Osteoblast (primary cell): ENCODE results near the gene TMEM236. TPM values are rescaled to one million over a fixed set of nuclear protein-coding genes. Genes with fewer than 3 reads are reported as not detected.

Experiments
- DNase-seq: peaks from one replicate; pipeline ENCODE4 v3.0.0; 2011; ENCODE audit warnings: low spot score, mixed read lengths; ENCODE audit not compliant: insufficient read length; ENCODE audit errors: missing footprints
- H2AFZ ChIP-seq: 2 replicates; pipeline ENCODE4 v1.6.0; 2011; ENCODE audit warnings: mild to moderate bottlenecking, low read length
- H3K27ac ChIP-seq: 2 replicates; pipeline ENCODE4 v1.5.1; 2011; ENCODE audit warnings: mild to moderate bottlenecking, low read depth, low read length, moderate library complexity
- H3K27me3 ChIP-seq: 2 replicates; pipeline ENCODE4 v1.6.0; 2012; ENCODE audit warnings: mild to moderate bottlenecking, control low read depth, inconsistent platforms, low read length, moderate library complexity; ENCODE audit not compliant: insufficient read depth
- H3K36me3 ChIP-seq: 2 replicates; pipeline ENCODE4 v1.5.1; 2011; ENCODE audit warnings: mild to moderate bottlenecking, low read length, control low read depth, moderate library complexity; ENCODE audit not compliant: insufficient read depth
- H3K4me1 ChIP-seq: 2 replicates; pipeline ENCODE4 v1.5.1; 2011; ENCODE audit warnings: mild to moderate bottlenecking, low read length, control low read depth, moderate library complexity; ENCODE audit not compliant: insufficient read depth
- H3K4me2 ChIP-seq: 2 replicates; pipeline ENCODE4 v1.6.0; 2011; ENCODE audit warnings: mild to moderate bottlenecking, low read length; ENCODE audit not compliant: insufficient read depth
- H3K4me3 ChIP-seq: fragments of 200-600 bp; sonication (generic); 3 replicates; pipeline ENCODE4 v1.5.1; 2012; ENCODE audit warnings: mild to moderate bottlenecking, low read length, inconsistent platforms; ENCODE audit not compliant: insufficient read depth
- H3K79me2 ChIP-seq: 2 replicates; pipeline ENCODE4 v1.6.0; 2012; ENCODE audit warnings: mild to moderate bottlenecking, low read length, control low read depth, inconsistent platforms; ENCODE audit not compliant: insufficient read depth
- H3K9me3 ChIP-seq: 2 replicates; pipeline ENCODE4 v1.5.1; 2011; ENCODE audit warnings: low read depth, low read length, control low read depth
- H4K20me1 ChIP-seq: 2 replicates; pipeline ENCODE4 v1.6.0; 2012; ENCODE audit warnings: mild to moderate bottlenecking, low read length, control low read depth; ENCODE audit not compliant: insufficient read depth
- CTCF ChIP-seq: IDR thresholded peaks from 2 replicates; pipeline ENCODE4 v1.5.1; 2011; ENCODE audit warnings: mild to moderate bottlenecking, low read depth, low read length, moderate library complexity; ENCODE audit errors: extremely low read depth
- total RNA-seq: library from RNA; depleted of rRNA; stranded (reverse); fragments of >200 nt; gene quantifications from 2 replicates; pipeline ENCODE4 v1.2.3, GENCODE V29; 2012

TMEM236 gene
- total RNA-seq, 1 donor = under 0.01 TPM

GRCh38 chr10:17831341-17831740, 79.3 kb downstream of the TMEM236 start:
- H2AFZ ChIP-seq = no peak overlapping the region
- TF ChIP-seq CTCF = no peak
- H3K4me2 ChIP-seq = no peak overlapping the region
- DNase-seq = no peak
- no peaks in the 10 kb centered on the region for H4K20me1 ChIP-seq
- no peak overlapping the region for H3K27ac ChIP-seq
- H3K36me3 ChIP-seq = no peaks in the 10 kb centered on the region
- no peaks in the 10 kb centered on the region for H3K9me3 ChIP-seq
- no peak overlapping the region for H3K4me3 ChIP-seq
- H3K27me3 ChIP-seq = no peaks in the 10 kb centered on the region
- no peaks in the 10 kb centered on the region for H3K79me2 ChIP-seq
- H3K4me1 ChIP-seq = peaks cover 14% of the 10 kb centered on the region

GRCh38 chr10:17831896-17832295, 79.9 kb downstream of the TMEM236 start:
- peaks cover 19% of the 10 kb centered on the region for H3K4me1 ChIP-seq
- peak; percentile 25 for DNase-seq
- no peaks in the 10 kb centered on the region for H3K27me3 ChIP-seq
- H2AFZ ChIP-seq = no peak overlapping the region
- no peak overlapping the region for H3K27ac ChIP-seq
- H3K79me2 ChIP-seq = no peaks in the 10 kb centered on the region
- no peaks in the 10 kb centered on the region for H3K9me3 ChIP-seq
- H3K4me2 ChIP-seq = no peak overlapping the region
- no peak for TF ChIP-seq CTCF
- no peaks in the 10 kb centered on the region for H3K36me3 ChIP-seq
- H4K20me1 ChIP-seq = no peaks in the 10 kb centered on the region
- no peak overlapping the region for H3K4me3 ChIP-seq

GRCh38 chr10:17833656-17834055, 81.7 kb downstream of the TMEM236 start:
- H3K27me3 ChIP-seq = no peaks in the 10 kb centered on the region
- no peaks in the 10 kb centered on the region for H3K79me2 ChIP-seq
- H3K4me3 ChIP-seq = no peak overlapping the region
- H2AFZ ChIP-seq = no peak overlapping the region
- no peak overlapping the region for H3K27ac ChIP-seq
- no peaks in the 10 kb centered on the region for H3K36me3 ChIP-seq
- no peaks in the 10 kb centered on the region for H4K20me1 ChIP-seq
- no peak for TF ChIP-seq CTCF
- DNase-seq = no peak
- H3K4me1 ChIP-seq = peaks cover 22% of the 10 kb centered on the region
- H3K4me2 ChIP-seq = no peak overlapping the region
- no peaks in the 10 kb centered on the region for H3K9me3 ChIP-seq

GRCh38 chr10:17835688-17836087, 83.7 kb downstream of the TMEM236 start:
- Histone ChIP-seq H3K27ac (peak overlapping the region; percentile 40), H2AFZ (no peak overlapping the region), H3K4me2 (peak overlapping the region; percentile 54), H3K36me3 (no peaks in the 10 kb centered on the region), H3K79me2 (no peaks in the 10 kb centered on the region), H4K20me1 (no peaks in the 10 kb centered on the region), H3K27me3 (no peaks in the 10 kb centered on the region), H3K9me3 (no peaks in the 10 kb centered on the region), H3K4me1 (peaks cover 22% of the 10 kb centered on the region), H3K4me3 (no peak overlapping the region)
- DNase-seq = peak; percentile 89
- TF ChIP-seq CTCF = no peak
